Measurements from ENCODE around the gene RPS26. TPM values are rescaled to one million over a fixed set of nuclear protein-coding genes. Genes with fewer than 3 reads are reported as not detected.

Gene RPS26
- total and polyA plus RNA-seq, 2 of the 13 experiments (the other 11 are each of a cell fraction or from before 2014, with no cell fraction given), result 150 to 421 TPM

DNA sequence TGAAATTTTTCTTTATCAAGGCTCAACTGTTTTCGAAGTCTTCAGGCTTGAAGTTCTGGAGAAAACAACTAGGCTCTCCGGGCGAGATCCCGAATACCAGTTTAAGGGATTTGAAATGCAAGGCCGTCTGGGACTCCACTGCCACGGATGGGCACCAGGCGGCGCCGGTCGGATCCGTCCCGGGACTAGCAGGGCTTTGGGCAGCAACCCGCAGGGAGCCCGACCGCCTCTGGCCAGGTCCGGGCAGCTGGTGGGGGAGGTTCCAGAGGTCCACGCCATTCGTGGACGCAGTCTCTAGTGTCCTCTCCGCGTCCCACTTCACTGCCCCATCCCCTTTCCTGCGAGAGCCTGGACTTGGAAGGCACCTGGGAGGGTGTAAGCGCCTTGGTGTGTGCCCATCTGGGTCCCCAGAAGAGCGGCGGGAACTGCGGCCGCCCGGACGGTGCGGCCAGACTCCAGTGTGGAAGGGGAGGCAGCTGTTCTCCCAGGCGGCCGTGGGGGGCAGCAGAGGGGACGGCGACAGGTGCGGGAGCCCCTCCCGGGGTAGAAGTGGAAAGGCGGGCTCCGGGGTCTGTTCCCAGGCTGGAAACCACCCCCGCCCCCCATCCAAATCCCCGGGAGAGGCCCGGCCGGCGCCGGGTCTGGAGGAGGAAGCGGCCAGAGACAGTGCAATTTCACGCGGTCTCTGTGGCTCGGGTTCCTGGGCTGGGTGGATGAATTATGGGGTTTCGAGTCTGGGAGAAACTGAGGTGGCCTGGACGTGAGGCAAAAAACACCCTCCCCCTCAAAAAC lies 37.4 kb downstream of the RPS26 start (continued):
- TF ChIP-seq MTF1 (CRISPR knock-in tag; IDR thresholded peaks at IDR 0.05), result no peak
- no peak for TF ChIP-seq ZNF652 (CRISPR knock-in tag; IDR thresholded peaks at IDR 0.05; ENCODE audit: borderline replicate concordance, low read depth)
- TF ChIP-seq ZNF431 (CRISPR knock-in tag; IDR thresholded peaks at IDR 0.05; ENCODE audit: borderline replicate concordance, low read depth), result no peak
- TF ChIP-seq PAX8 (CRISPR knock-in tag; IDR thresholded peaks at IDR 0.05; ENCODE audit: borderline replicate concordance), result no peak
- peak; percentile 24 for TF ChIP-seq FOXA3 (CRISPR knock-in tag; IDR thresholded peaks at IDR 0.05)
- TF ChIP-seq REXO4 (CRISPR knock-in tag; IDR thresholded peaks at IDR 0.05; ENCODE audit: borderline replicate concordance), result no peak
- no peak for TF ChIP-seq MAZ (IDR thresholded peaks at IDR 0.05; ENCODE audit: borderline replicate concordance, low read depth, low read length)
- TF ChIP-seq MAZ (CRISPR knock-in tag; IDR thresholded peaks at IDR 0.05; ENCODE audit: low read depth), result peak; percentile 22; the same call in 1 of the 2 replicates
- no peak for TF ChIP-seq ZNF569 (CRISPR knock-in tag; IDR thresholded peaks at IDR 0.05; ENCODE audit: borderline replicate concordance)
- TF ChIP-seq RERE (CRISPR knock-in tag; IDR thresholded peaks at IDR 0.05; ENCODE audit: low read depth), result no peak
- TF ChIP-seq MBNL3 (CRISPR knock-in tag; conservative IDR thresholded peaks at IDR 0.05), result no peak
- no peak for TF ChIP-seq EHMT2 (IDR thresholded peaks at IDR 0.05; ENCODE audit: borderline replicate concordance, low read depth, low read length)
- no peak for TF ChIP-seq TOPORS (CRISPR knock-in tag; IDR thresholded peaks at IDR 0.05)
- no peak for TF ChIP-seq REL (CRISPR knock-in tag; conservative IDR thresholded peaks at IDR 0.05)
- TF ChIP-seq ASH2L (IDR thresholded peaks at IDR 0.05; ENCODE audit: insufficient read length, low read depth, low read length), result no peak
- TF ChIP-seq SP1 (IDR thresholded peaks at IDR 0.05), result no peak
- TF ChIP-seq SP1 (CRISPR knock-in tag; IDR thresholded peaks at IDR 0.05), result peak; percentile 27; the same call in 1 of the 2 replicates
- 0 out of 2 replicates have a peak, but pooled peaks have one; percentile 39 for TF ChIP-seq NRL (CRISPR knock-in tag; IDR thresholded peaks at IDR 0.05; ENCODE audit: borderline replicate concordance)
- TF ChIP-seq ZNF441 (CRISPR knock-in tag; IDR thresholded peaks at IDR 0.05; ENCODE audit: borderline replicate concordance), result no peak
- no peak for TF ChIP-seq DPF2 (CRISPR knock-in tag; IDR thresholded peaks at IDR 0.05; ENCODE audit: borderline replicate concordance, low read depth)
- TF ChIP-seq HDAC6 (IDR thresholded peaks at IDR 0.05; ENCODE audit: low read depth, low read length), result no peak
- no peak for TF ChIP-seq NONO (IDR thresholded peaks at IDR 0.05)
- TF ChIP-seq NONO (CRISPR knock-in tag; conservative IDR thresholded peaks at IDR 0.05), result peak; percentile 49; the same call in 1 of the 2 replicates
